Lower leg skin (tissue), 3 donors: ENCODE results near the gene ZNF318.

ENCODE experiments used
- CTCF ChIP-seq, 3 donors: fragments of 450-650 bp; IDR thresholded peaks; one replicate each; pipeline ENCODE4 v1.5.1; 2016; ENCODE audit warnings: antibody characterized with exemption in 3 of 3, mild to moderate bottlenecking in 3 of 3, moderate library complexity in 2 of 3
- POLR2A ChIP-seq, 2 donors: fragments of 450-650 bp; IDR thresholded peaks; one replicate each; pipeline ENCODE4 v1.6.1; 2016 to 2017; ENCODE audit warnings: antibody characterized with exemption in 2 of 2, mild to moderate bottlenecking in 1 of 2, moderate library complexity in 1 of 2

GRCh38 chr6:43306086-43306485 is 63.4 kb downstream of the ZNF318 start:
- TF ChIP-seq CTCF (IDR thresholded peaks at IDR 0.05), result no peak
- TF ChIP-seq POLR2A (IDR thresholded peaks at IDR 0.05), result no peak
